PFSK-1 (cell line): ENCODE measurements around the gene IGSF21.

Source experiments
- POLR2AphosphoS5 ChIP-seq: IDR thresholded peaks from 2 replicates; pipeline ENCODE4 v1.6.1; 2012; ENCODE audit warnings: low read depth, mild to moderate bottlenecking, control low read depth, low read length, moderate library complexity
- REST ChIP-seq, 2 experiments: IDR thresholded peaks; 2 replicates each; pipeline versions ENCODE4 v1.6.1 to v1.8.0; 2011 to 2012; ENCODE audit warnings: low read depth in 2 of 2, low read length in 2 of 2, control low read depth in 1 of 2, inconsistent platforms in 1 of 2, mild to moderate bottlenecking in 1 of 2, moderate library complexity in 1 of 2; ENCODE audit not compliant: insufficient read depth in 1 of 2
- TAF1 ChIP-seq: IDR thresholded peaks from 2 replicates; pipeline ENCODE4 v1.6.1; 2012; ENCODE audit warnings: low read length, control low read depth, borderline replicate concordance; ENCODE audit not compliant: insufficient read depth

GRCh38 chr1:18072066-18072465 lies 35.5 kb upstream of the IGSF21 start:
- TF ChIP-seq POLR2AphosphoS5 (no peak), TAF1 (no peak), REST (IDR thresholded peaks at IDR 0.05; ENCODE audit: insufficient read depth in 1 of 2, low read depth in 2 of 2, low read length in 2 of 2) (no peak)
